ENCODE measurements around the gene C1QTNF1. TPM values are rescaled to one million over a fixed set of nuclear protein-coding genes. Genes with fewer than 3 reads are reported as not detected.

The C1QTNF1 gene
- polyA plus RNA-seq, 1 donor, result 1.9 TPM

DNA sequence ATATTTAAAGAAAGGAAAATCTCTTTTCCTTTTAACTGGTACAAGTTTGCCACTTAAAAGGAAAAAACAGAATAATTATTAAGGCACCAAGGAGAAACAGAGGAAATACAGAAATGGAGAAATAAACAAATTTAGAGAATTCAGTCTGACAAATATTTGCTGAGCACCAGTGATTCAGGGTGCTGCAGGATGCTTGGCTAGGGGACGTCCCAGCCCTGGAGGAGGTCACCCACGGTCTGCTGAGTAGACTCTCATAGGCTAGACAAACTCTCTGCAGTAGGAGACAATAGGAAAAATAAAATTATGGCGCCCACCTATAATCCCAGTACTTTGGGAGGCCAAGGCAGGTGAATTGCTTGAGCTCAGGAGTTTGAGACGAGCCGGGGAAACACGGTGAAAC lies 15.9 kb downstream of the C1QTNF1 start:
- no peak for DNase-seq

DNA sequence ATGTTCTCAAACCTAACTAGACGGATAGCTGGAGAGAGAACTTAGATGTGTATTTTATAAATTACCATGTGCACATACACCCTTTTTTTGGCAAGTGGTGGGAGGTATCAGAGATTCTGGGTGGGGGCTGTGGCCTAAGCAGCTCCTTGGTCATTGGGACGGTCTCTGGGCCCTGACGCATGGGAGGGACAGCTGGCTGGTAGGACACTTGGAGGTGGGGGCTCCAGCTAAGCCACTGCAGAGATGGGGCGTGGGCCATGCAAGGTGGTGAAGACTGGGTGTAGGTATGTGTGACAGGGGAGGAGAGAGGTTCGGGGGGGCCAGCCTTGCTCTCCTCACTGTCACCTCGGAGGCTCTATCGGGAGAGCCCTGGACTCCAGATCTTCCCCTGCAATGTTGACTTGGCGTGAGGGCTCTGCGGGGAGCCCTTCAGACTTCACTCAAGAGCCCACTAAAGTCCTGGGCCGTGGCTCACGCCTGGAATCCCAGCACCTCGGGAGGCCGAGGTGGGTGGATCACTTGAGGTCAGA lies 17.1 kb downstream of the C1QTNF1 start:
- DNase-seq, result no peak

DNA sequence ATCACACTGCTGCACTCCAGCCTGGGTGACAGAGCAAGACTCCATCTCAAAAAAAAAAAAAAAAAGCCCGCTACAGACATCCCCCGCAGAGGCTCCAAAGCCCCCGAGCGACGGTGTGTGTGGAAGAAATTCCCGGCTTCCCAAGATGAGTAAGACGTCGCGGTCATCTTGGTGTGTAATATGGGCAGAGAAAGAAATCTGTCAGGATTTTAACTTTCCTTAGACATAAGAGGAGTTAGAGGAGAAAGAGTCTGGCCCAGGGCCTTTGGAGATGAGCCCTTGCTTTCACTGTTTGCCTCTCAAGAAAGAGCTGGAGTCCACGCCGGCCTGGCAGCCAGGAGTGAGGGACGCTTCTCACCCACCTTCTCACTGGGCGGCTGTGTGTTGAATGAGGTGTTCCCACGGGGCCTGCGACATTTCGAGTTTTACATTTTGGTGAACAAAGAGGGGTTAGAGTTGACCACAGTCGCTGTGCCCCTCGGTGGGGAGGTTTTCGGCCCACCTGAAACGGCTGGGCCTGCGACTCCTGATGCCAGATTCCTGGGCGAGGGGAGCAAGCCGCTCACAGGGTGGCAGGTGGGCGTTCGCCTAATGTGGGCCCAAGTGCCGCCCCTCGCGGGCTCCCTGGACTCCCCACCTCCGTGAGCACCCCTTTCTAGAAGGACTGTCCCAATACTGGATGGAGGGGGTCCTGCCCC lies 17.9 kb downstream of the C1QTNF1 start:
- no peak for DNase-seq

DNA sequence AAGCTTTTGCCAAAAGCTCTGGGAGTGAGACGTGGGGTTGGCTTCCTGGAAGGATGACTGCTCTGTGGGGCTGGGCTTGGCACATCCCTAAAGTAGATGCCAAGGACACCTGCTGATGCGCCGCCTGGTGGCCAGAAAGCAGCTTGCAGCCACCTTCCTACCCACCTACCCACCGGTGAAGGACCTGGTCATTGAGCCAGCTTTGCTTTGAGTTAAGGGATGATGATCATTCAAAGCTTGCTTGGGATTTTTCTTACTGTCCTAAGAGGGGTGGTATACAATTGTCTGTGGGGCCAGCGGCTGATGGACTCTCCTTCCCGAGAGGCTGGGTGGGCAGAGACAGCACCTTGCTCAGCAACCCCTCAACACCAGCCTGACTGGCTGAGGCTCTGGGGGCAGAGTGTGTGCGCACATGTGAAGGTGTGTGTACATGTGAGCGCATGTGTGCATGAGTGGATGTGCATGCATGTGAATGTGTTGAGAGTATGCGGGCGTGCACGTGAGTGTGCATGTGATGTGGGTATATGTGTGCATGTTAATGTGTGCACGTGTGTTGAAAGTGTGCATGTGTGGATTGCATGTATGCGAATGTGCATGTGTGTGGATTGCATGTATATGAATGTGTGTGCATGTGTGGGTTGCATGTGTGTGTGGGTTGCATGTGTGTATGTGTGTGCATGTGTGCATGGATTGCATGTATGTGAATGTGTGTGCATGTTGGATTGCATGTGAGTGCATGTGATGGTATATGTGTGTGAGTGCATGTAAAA lies 18.6 kb downstream of the C1QTNF1 start:
- no peak for DNase-seq

DNA sequence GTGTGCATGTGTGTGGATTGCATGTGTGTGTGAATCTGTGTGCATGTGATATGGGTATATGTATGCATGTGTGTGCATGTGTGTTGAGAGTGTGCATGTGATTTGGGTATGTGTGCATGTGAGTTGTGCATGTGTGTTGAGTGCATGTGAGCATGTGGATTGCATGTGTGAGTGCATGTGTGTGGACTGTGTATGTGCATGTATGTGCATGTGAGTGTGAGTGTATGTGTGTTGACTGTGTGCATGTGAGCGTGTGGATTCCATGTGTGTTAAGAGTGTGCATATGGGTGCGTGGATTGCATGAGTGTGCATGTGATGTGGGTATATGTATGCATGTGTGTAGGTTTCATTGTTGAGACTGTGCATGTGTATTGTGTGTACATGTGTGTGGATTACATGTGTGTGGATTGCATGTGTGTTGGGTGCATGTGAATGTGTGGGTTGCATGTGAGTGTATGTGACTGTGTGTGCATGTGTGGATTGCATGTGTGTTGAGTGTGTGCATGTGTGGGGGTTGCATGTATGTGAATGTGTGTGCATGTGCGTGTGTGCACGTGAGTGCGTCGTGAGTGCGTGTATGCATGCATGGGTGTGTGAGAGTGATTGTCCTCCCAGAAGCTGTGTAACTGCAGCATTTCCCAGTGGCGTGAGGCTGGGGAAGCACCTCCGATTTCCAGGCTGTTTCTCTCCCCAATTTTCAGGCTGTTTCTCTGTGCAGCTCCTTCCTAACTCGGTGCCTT lies 19.4 kb downstream of the C1QTNF1 start:
- no peak for DNase-seq

DNA sequence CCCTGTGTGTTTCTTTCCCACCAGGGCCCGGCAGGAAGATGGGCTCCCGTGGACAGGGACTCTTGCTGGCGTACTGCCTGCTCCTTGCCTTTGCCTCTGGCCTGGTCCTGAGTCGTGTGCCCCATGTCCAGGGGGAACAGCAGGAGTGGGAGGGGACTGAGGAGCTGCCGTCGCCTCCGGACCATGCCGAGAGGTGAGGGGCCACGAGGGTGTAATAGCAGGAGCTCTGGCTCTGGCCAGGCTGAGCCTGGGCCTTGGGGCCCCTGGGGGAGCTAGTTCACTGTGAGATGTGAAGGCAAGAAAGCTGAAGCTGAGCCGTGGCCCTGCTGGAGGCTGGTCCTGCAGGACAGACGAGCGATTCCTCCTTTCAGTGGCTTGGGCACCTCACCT lies 20.0 kb downstream of the C1QTNF1 start:
- no peak for DNase-seq

DNA sequence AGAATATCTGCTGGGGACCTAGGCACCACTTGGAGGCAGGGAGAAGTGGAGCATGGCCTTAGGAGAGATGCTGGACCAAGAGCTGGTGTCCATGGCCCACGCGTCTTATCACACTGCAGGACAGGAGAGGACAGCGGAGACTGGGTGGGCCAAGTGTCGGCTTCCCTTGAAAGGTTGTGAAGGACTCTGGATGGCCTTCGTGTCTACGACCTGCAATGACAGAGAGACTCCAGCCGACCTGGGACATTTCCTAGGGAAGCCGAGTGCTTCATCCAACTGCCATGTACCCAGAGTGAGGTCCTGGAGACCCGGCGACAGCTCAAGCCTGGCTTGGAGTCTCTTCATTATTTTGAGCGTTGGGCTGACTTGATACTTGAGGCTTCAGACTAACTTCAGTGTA lies 20.5 kb downstream of the C1QTNF1 start:
- no peak for DNase-seq

DNA sequence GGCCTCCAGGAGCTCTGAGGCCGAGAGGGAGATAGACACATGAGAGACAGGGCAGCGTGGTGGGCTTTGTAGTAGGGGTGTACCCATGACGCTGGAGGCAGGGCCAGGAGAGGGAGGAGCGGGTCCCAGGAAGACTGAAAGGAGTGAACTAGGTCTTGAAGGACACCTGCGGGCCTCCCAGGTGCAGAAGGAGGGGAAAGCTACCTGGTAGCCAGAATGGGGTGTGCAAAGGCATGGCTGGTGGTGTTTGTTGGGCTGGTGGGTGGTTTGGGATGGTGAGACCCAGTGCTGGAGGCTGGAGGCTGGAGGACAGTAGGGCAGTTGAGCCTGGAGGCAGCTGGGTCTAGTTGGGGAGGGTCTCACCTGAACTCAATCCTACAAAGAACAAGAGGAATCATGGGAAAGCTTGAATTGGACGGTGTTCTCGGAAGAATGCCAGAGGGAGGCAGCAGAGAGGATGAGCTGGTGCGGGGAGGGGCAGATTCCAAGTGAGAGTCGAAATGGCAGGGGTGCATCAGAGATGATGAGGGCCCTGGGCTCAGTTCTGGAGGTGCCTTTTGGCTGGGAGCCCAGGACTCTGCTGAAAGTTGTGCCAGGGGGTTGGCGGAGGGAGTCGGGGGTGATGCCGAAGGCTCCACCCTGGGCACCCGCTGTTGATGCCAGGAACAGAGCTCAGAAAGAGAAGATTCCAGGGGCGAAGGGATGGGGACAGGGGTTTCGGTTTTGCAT lies 21.2 kb downstream of the C1QTNF1 start:
- no peak for DNase-seq

DNA sequence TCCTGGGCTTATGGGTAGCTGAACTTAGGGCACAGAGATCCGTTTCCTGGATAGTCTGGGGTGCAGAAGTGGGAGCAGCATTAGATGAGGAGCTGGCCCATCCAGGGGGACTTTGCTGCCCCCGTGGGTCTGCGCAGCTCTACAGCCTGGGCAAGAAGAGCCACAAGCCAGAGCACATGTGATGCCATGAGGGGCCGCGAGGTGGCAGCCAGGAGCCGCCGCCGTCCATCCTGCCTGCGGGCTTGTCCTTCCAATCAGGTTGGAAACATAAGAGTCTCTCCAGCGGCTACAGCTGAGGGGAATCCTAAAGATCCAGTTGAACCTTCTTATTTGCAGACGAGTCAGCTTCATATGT lies 21.9 kb downstream of the C1QTNF1 start:
- peak; percentile 57 for DNase-seq

DNA sequence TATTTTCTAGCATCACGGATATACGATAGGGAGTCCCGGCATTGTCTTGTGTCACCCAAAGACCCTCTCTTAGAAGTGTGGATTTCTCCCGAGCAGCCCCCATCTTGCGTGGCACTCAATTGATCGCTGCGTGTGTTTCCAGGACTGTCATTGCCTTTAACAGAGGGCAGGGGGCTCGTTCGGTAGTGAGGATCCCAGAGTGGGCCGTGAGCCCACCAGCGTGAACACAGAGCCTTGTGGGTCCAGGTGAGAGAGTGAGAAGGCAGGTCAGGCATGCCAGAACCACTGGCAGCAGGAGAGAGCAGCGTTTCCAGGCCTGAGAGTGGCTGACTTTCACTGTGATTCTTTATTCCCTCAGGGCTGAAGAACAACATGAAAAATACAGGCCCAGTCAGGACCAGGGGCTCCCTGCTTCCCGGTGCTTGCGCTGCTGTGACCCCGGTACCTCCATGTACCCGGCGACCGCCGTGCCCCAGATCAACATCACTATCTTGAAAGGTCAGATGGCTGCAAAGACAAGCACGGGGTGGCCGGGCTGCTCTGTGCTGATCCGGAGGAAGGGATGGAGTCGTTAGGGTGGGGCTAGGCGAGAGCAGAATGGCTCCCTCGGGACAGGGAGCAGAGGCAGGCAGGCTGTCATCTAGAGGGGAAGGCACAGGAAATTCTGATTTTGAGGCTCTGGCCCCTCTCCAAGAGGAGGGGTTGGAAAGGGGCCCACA lies 22.4 kb downstream of the C1QTNF1 start:
- no peak for DNase-seq

DNA sequence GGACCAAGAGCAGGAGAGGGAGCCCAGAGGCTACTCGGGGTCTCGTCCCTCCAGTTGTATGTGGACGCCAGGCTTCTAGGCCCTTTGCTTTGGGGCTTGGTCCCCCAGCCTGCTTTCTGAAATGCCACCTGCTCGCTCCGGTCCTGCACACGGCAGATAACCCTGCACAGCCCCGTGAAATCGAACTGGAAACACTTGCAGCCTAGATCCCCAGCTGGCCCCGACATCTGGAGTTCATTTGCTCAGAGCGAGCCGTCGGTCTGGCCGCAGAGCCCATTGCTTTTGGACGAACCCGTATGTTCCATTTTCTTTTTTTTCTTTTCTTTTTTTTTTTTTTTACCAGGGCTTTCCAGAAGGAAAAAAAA lies 22.9 kb downstream of the C1QTNF1 start:
- no peak for DNase-seq

DNA sequence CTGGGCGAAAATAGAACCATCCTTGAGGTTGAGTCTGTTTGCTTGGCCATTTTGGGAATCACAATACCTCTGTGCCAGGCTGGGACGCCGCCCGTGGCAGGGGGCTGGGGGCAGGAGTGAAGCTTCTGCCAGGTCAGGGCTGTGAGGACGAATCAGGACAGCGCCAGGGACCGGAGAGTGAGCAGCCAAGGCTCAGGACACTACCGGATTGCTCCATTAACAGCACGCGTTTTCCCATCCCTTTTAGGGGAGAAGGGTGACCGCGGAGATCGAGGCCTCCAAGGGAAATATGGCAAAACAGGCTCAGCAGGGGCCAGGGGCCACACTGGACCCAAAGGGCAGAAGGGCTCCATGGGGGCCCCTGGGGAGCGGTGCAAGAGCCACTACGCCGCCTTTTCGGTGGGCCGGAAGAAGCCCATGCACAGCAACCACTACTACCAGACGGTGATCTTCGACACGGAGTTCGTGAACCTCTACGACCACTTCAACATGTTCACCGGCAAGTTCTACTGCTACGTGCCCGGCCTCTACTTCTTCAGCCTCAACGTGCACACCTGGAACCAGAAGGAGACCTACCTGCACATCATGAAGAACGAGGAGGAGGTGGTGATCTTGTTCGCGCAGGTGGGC lies 23.4 kb downstream of the C1QTNF1 start:
- DNase-seq, result no peak

DNA sequence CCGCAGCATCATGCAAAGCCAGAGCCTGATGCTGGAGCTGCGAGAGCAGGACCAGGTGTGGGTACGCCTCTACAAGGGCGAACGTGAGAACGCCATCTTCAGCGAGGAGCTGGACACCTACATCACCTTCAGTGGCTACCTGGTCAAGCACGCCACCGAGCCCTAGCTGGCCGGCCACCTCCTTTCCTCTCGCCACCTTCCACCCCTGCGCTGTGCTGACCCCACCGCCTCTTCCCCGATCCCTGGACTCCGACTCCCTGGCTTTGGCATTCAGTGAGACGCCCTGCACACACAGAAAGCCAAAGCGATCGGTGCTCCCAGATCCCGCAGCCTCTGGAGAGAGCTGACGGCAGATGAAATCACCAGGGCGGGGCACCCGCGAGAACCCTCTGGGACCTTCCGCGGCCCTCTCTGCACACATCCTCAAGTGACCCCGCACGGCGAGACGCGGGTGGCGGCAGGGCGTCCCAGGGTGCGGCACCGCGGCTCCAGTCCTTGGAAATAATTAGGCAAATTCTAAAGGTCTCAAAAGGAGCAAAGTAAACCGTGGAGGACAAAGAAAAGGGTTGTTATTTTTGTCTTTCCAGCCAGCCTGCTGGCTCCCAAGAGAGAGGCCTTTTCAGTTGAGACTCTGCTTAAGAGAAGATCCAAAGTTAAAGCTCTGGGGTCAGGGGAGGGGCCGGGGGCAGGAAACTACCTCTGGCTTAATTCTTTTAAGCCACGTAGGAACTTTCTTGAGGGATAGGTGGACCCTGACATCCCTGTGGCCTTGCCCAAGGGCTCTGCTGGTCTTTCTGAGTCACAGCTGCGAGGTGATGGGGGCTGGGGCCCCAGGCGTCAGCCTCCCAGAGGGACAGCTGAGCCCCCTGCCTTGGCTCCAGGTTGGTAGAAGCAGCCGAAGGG lies 24.2 kb downstream of the C1QTNF1 start:
- DNase-seq, result no peak

DNA sequence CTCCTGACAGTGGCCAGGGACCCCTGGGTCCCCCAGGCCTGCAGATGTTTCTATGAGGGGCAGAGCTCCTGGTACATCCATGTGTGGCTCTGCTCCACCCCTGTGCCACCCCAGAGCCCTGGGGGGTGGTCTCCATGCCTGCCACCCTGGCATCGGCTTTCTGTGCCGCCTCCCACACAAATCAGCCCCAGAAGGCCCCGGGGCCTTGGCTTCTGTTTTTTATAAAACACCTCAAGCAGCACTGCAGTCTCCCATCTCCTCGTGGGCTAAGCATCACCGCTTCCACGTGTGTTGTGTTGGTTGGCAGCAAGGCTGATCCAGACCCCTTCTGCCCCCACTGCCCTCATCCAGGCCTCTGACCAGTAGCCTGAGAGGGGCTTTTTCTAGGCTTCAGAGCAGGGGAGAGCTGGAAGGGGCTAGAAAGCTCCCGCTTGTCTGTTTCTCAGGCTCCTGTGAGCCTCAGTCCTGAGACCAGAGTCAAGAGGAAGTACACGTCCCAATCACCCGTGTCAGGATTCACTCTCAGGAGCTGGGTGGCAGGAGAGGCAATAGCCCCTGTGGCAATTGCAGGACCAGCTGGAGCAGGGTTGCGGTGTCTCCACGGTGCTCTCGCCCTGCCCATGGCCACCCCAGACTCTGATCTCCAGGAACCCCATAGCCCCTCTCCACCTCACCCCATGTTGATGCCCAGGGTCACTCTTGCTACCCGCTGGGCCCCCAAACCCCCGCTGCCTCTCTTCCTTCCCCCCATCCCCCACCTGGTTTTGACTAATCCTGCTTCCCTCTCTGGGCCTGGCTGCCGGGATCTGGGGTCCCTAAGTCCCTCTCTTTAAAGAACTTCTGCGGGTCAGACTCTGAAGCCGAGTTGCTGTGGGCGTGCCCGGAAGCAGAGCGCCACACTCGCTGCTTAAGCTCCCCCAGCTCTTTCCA lies 25.1 kb downstream of the C1QTNF1 start:
- no peak for DNase-seq

DNA sequence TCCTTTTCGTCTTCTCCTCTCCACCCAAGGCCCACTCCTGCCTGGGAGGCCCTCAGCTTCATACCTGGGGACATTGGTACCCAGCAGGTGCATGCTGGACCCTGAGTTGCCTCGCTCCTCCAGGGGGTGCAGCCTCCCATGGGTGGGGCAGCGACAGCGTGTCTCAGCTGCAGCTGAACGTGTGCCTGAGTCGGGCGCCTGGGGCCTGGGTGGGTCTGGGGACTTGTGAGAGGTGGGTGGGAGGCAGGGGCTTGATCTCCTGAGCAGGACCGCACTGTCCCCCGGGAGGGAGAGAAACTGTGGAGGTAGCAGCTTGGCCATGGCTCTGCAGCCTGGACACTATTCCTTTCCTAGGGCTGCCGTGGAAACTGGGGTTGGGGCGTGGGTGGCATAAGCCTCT lies 25.9 kb downstream of the C1QTNF1 start:
- DNase-seq, result no peak

DNA sequence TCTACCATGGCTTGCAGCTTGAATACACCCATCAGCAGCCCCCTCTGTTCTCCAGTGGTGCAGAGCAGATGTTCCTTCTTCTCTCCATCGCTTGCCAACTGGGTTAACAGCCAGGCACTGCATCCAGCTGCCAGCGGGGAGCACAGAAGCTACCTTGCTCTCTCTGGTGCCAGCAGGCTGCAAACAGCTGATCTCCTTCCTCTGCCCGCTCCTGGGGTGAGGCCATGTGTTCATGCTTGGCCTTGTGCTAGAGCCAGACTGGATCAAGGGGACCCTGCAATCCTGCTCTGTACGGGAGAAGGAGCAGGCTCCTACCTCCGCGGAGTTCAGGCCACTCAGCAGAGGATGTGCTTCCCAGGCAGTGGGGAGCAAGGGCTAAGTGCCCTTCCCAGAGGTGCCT lies 26.6 kb downstream of the C1QTNF1 start:
- no peak for DNase-seq

DNA sequence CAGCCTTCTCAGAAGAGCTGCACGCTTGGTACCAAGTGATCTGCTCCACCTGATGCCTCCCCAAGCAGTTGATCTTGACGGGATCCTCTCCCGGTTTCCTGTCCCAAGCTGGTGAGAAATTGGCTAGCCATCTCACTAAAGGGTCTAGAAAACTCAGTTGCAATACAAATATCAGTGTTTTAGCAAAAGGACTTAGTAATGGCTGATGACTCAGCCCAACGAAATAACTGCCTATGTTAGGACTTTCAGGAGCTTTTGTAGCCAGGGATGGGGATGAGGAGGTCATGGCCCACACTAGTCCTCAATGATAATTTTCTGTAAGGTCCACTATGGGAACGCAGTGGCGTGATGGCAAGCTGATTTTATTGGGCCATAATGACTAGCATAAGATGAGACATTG lies 27.3 kb downstream of the C1QTNF1 start:
- no peak for DNase-seq

DNA sequence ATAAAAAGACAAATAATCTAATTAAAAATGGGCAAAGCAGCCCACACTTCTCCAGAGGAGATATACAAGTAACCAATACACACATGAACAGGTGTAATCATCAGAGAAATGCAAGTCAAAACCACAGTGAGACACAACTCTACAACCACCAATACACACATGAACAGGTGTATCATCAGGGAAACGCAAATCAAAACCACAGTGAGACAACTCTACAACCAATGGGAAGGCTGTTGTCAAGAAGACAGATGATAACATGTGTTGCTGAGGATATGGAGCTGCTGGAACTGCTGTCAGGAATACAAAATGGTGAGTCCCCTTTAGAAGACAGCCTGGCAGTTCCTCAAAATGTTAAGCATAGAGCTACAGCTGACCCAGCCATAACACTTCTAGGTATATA lies 28.2 kb downstream of the C1QTNF1 start:
- DNase-seq, result no peak

All from left kidney (tissue), 2 donors.